ENCODE results near the gene GALK1. TPM values are rescaled to one million over a fixed set of nuclear protein-coding genes. Genes with fewer than 3 reads are reported as not detected.

GALK1 gene
- total and polyA plus RNA-seq, 9 of the 15 experiments (the other 6 are each of a cell fraction or from before 2014, with no cell fraction given) = 0.45 to 51.6 (median 17.4) TPM

- peak; percentile 45 to 70; a peak in 2 of 4 replicates for TF ChIP-seq MLLT1 (IDR thresholded peaks at IDR 0.05)
- no peak for TF ChIP-seq STAT5B (CRISPR knock-in tag; IDR thresholded peaks at IDR 0.05)
- no peak for TF ChIP-seq ZNF785 (CRISPR knock-in tag; IDR thresholded peaks at IDR 0.05)
- peak; percentile 22; the same call in 1 of the 2 replicates for TF ChIP-seq SMARCA4 (IDR thresholded peaks at IDR 0.05)
- no peak for TF ChIP-seq JUNB (CRISPR knock-in tag; conservative IDR thresholded peaks at IDR 0.05)
- no peak for TF ChIP-seq ZFP36 (IDR thresholded peaks at IDR 0.05; ENCODE audit: low read depth, low read length, partially characterized antibody)
- TF ChIP-seq CCNT2 (IDR thresholded peaks at IDR 0.05; ENCODE audit: borderline replicate concordance, extremely low read depth, insufficient read length, low read depth, low read length) = peak; percentile 67
- TF ChIP-seq SRSF3 (IDR thresholded peaks at IDR 0.05; ENCODE audit: insufficient read depth, low read length) = no peak
- TF ChIP-seq POLR2AphosphoS5 (IDR thresholded peaks at IDR 0.05; ENCODE audit: control insufficient read depth, insufficient read depth, low read depth, low read length) = peak; percentile 98
- peak; percentile 75; the same call in 1 of the 2 replicates for TF ChIP-seq ELK3 (CRISPR knock-in tag; IDR thresholded peaks at IDR 0.05)
- no peak for TF ChIP-seq CEBPZ (IDR thresholded peaks at IDR 0.05; ENCODE audit: borderline replicate concordance, low read depth, low read length)
- TF ChIP-seq ETV1 (tag; conservative IDR thresholded peaks at IDR 0.05; ENCODE audit: low read depth) = no peak
- no peak for TF ChIP-seq TAL1 (IDR thresholded peaks at IDR 0.05)
- peak; percentile 60; the same call in 1 of the 2 replicates for TF ChIP-seq ZNF584 (CRISPR knock-in tag; IDR thresholded peaks at IDR 0.05; ENCODE audit: low read depth)
- no peak for TF ChIP-seq RBM17 (IDR thresholded peaks at IDR 0.05; ENCODE audit: borderline replicate concordance, low read depth, low read length)
- TF ChIP-seq ZBTB7A (IDR thresholded peaks at IDR 0.05; ENCODE audit: borderline replicate concordance, control insufficient read depth, low read depth, low read length) = no peak
- peak; percentile 89; the same call in 1 of the 2 replicates for TF ChIP-seq KAT7 (CRISPR knock-in tag; IDR thresholded peaks at IDR 0.05; ENCODE audit: borderline replicate concordance)
- TF ChIP-seq NFIC (IDR thresholded peaks at IDR 0.05) = peak; percentile 42
- TF ChIP-seq BRD4 (IDR thresholded peaks at IDR 0.05) = no peak
- TF ChIP-seq MEF2A (IDR thresholded peaks at IDR 0.05; ENCODE audit: control insufficient read depth, low read depth, low read length) = peak; percentile 56; the same call in 1 of the 2 replicates
- peak; percentile 93 for TF ChIP-seq EWSR1 (IDR thresholded peaks at IDR 0.05; ENCODE audit: borderline replicate concordance, low read depth, partially characterized antibody)
- no peak for TF ChIP-seq MCM2 (IDR thresholded peaks at IDR 0.05; ENCODE audit: low read depth)
Observed at GRCh38 chr17:75776386-75777295, 11.6 kb upstream of the GALK1 start (continued).

Measured in K562 (cell line).